Neuronal stem cell (in vitro differentiated cells): ENCODE data around the gene YLPM1.

Source experiments
- DNase-seq: peaks from one replicate; pipeline ENCODE4 v3.0.0-alpha.2; 2013; ENCODE audit warnings: low spot score
- H2AFZ ChIP-seq: one replicate; pipeline ENCODE4 v1.6.1; 2013; ENCODE audit warnings: mild to moderate bottlenecking, low read length, inconsistent platforms
- H2AK5ac ChIP-seq: 2 replicates; pipeline ENCODE4 v1.6.1; 2013; ENCODE audit warnings: low read depth, mild to moderate bottlenecking, inconsistent platforms, low read length, moderate library complexity, mixed read lengths
- H2BK120ac ChIP-seq: 2 replicates; pipeline ENCODE4 v1.6.1; 2013; ENCODE audit warnings: low read depth, mild to moderate bottlenecking, inconsistent platforms, low read length, moderate library complexity, mixed read lengths
- H2BK12ac ChIP-seq: one replicate; pipeline ENCODE4 v1.6.1; 2013; ENCODE audit warnings: low read length, inconsistent platforms
- H2BK15ac ChIP-seq: 2 replicates; pipeline ENCODE4 v1.6.1; 2013; ENCODE audit warnings: mild to moderate bottlenecking, low read length, inconsistent platforms, mixed read lengths
- H2BK5ac ChIP-seq: one replicate; pipeline ENCODE4 v1.6.1; 2013; ENCODE audit warnings: inconsistent platforms, mild to moderate bottlenecking, low read length, moderate library complexity
- H3K14ac ChIP-seq: one replicate; pipeline ENCODE4 v1.6.1; 2013; ENCODE audit warnings: low read length, inconsistent platforms
- H3K18ac ChIP-seq: 2 replicates; pipeline ENCODE4 v1.6.1; 2013; ENCODE audit warnings: low read length, inconsistent platforms
- H3K23ac ChIP-seq: 2 replicates; pipeline ENCODE4 v1.6.1; 2013; ENCODE audit warnings: low read depth, mild to moderate bottlenecking, mixed read lengths, low read length, inconsistent platforms; ENCODE audit not compliant: poor library complexity
- H3K27ac ChIP-seq: replicated peaks from 3 replicates; pipeline ENCODE4 v1.5.1; 2013; ENCODE audit warnings: low read length, inconsistent platforms
- H3K27me3 ChIP-seq, 3 experiments: 2 replicates each; pipeline ENCODE4 v1.6.1; 2013; ENCODE audit warnings: low read length in 3 of 3, mild to moderate bottlenecking in 2 of 3, inconsistent platforms in 1 of 3, low read depth in 1 of 3, mixed read lengths in 1 of 3, moderate library complexity in 1 of 3; ENCODE audit not compliant: control insufficient read depth in 3 of 3, insufficient read depth in 3 of 3
- H3K36me3 ChIP-seq, 2 donors: replicated peaks in 1 of 2; 2 replicates each; pipeline ENCODE4 v1.6.1; 2013; ENCODE audit warnings: low read length in 2 of 2; ENCODE audit not compliant: control insufficient read depth in 2 of 2, insufficient read depth in 2 of 2
- H3K4ac ChIP-seq: 2 replicates; pipeline ENCODE4 v1.6.1; 2013; ENCODE audit warnings: inconsistent platforms, mild to moderate bottlenecking, low read length, moderate library complexity
- H3K4me1 ChIP-seq, 2 donors: 1 replicate in 1 of 2; 2 replicates in 1 of 2; pipeline ENCODE4 v1.6.1; 2013; ENCODE audit warnings: low read length in 2 of 2, low read depth in 1 of 2; ENCODE audit not compliant: control insufficient read depth in 2 of 2, insufficient read depth in 1 of 2
- H3K4me2 ChIP-seq: one replicate; pipeline ENCODE4 v1.6.1; 2013; ENCODE audit warnings: mild to moderate bottlenecking, low read length, inconsistent platforms; ENCODE audit not compliant: insufficient read depth, poor library complexity, severe bottlenecking
- H3K4me3 ChIP-seq, 2 donors: 2 replicates each; pipeline ENCODE4 v1.5.1; 2013; ENCODE audit warnings: low read length in 2 of 2, mild to moderate bottlenecking in 2 of 2, inconsistent platforms in 1 of 2, moderate library complexity in 1 of 2
- H3K79me1 ChIP-seq: one replicate; pipeline ENCODE4 v1.6.1; 2013; ENCODE audit warnings: low read depth, mild to moderate bottlenecking, inconsistent platforms, low read length, moderate library complexity
- H3K9ac ChIP-seq: one replicate; pipeline ENCODE4 v1.6.1; 2013; ENCODE audit warnings: mild to moderate bottlenecking, low read depth, low read length, inconsistent platforms; ENCODE audit not compliant: poor library complexity
- H3K9me3 ChIP-seq, 2 donors: replicated peaks in 1 of 2; 2 replicates each; pipeline versions ENCODE3 to v1.6.1; 2013; ENCODE audit warnings: low read length in 2 of 2, mild to moderate bottlenecking in 2 of 2, inconsistent platforms in 1 of 2, low read depth in 1 of 2, mixed read lengths in 1 of 2, moderate library complexity in 1 of 2; ENCODE audit not compliant: control insufficient read depth in 2 of 2, insufficient read depth in 1 of 2
- H4K8ac ChIP-seq: one replicate; pipeline ENCODE4 v1.6.1; 2013; ENCODE audit warnings: low read depth, mild to moderate bottlenecking, inconsistent platforms, low read length, moderate library complexity
- H4K91ac ChIP-seq: one replicate; pipeline ENCODE4 v1.6.1; 2013; ENCODE audit warnings: low read length, low read depth, mild to moderate bottlenecking, inconsistent platforms; ENCODE audit not compliant: poor library complexity
- whole genome bisulfite sequencing, 2 donors: extraction: QIAGEN DNeasy Blood & Tissue Kit; methylation state at CpG; one replicate each; pipeline ENCODE4 v1.1.7; 2013; ENCODE audit warnings: missing lambda C conversion rate in 2 of 2, mixed read lengths in 1 of 2; ENCODE audit not compliant: insufficient read length in 2 of 2, insufficient replicate concordance in 1 of 2; ENCODE audit errors: extremely low coverage in 2 of 2; 5-methylcytosine and 5-hydroxymethylcytosine counted together

YLPM1 gene

GRCh38 chr14:74835645-74836250 lies 72.6 kb downstream of the YLPM1 start:
- H3K9ac ChIP-seq, result no peak overlapping the region
- no peak overlapping the region for H4K8ac ChIP-seq
- H3K79me1 ChIP-seq, result no peaks in the 10 kb centered on the region
- no peak overlapping the region for H2AK5ac ChIP-seq
- no peak overlapping the region for H2BK15ac ChIP-seq
- H3K27me3 ChIP-seq, result no peaks in the 10 kb centered on the region
- H3K9me3 ChIP-seq, result no peaks in the 10 kb centered on the region
- H3K4me3 ChIP-seq, result no peak overlapping the region
- H3K4me2 ChIP-seq, result no peak overlapping the region
- H3K27ac ChIP-seq, result no peak overlapping the region
- H3K23ac ChIP-seq, result no peak overlapping the region
- H2BK5ac ChIP-seq, result no peak overlapping the region
- no peak overlapping the region for H3K4ac ChIP-seq
- no peaks in the 10 kb centered on the region for H3K4me1 ChIP-seq
- no peak for DNase-seq
- no peak overlapping the region for H2AFZ ChIP-seq
- no peak overlapping the region for H4K91ac ChIP-seq
- no peak overlapping the region for H2BK12ac ChIP-seq
- no peak overlapping the region for H3K18ac ChIP-seq
- no CpG with 5 or more reads among the region's 7 CpGs for WGBS, 2 donors
- H3K14ac ChIP-seq, result no peak overlapping the region
- no peak overlapping the region for H2BK120ac ChIP-seq
- H3K36me3 ChIP-seq, result peaks cover 4 to 87% of the 10 kb centered on the region in 2 donors

GRCh38 chr14:74836251-74836960 lies 73.3 kb downstream of the YLPM1 start:
- H4K91ac ChIP-seq, result no peak overlapping the region
- H3K27me3 ChIP-seq, result no peaks in the 10 kb centered on the region
- no peaks in the 10 kb centered on the region for H3K9me3 ChIP-seq
- H3K23ac ChIP-seq, result no peak overlapping the region
- H2AFZ ChIP-seq, result no peak overlapping the region
- no peak overlapping the region for H3K18ac ChIP-seq
- DNase-seq, result no peak
- WGBS, 2 donors, result no CpG with 5 or more reads among the region's 1 CpG
- H4K8ac ChIP-seq, result no peak overlapping the region
- no peak overlapping the region for H3K4ac ChIP-seq
- H3K79me1 ChIP-seq, result no peaks in the 10 kb centered on the region
- H3K4me1 ChIP-seq, result no peaks in the 10 kb centered on the region
- H2BK5ac ChIP-seq, result no peak overlapping the region
- H2BK120ac ChIP-seq, result no peak overlapping the region
- H3K36me3 ChIP-seq, result peaks cover 4 to 83% of the 10 kb centered on the region in 2 donors
- H2BK15ac ChIP-seq, result no peak overlapping the region
- no peak overlapping the region for H2BK12ac ChIP-seq
- H3K4me2 ChIP-seq, result no peak overlapping the region
- H3K27ac ChIP-seq, result no peak overlapping the region
- no peak overlapping the region for H3K9ac ChIP-seq
- H3K4me3 ChIP-seq, result no peak overlapping the region
- no peak overlapping the region for H3K14ac ChIP-seq
- no peak overlapping the region for H2AK5ac ChIP-seq

DNA sequence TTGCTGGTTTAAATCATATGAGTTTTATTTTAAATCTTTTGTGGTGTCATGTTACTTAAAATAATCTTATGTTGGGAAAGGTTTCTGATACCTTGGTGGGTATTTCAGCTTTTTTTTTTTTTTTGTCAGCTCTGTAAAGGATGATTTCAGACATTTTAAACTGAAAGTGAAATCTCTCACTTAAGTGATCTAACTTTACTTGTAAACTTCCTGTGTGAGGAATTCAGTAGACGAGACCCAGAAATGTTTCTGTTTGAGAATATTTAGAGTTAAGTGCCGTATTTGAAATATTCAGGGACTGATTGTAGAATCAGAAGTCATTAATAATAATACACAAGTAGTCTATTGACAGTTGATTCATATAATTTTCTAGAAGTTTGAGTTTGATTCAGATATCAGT lies 75.0 kb downstream of the YLPM1 start:
- H3K23ac ChIP-seq, result no peak overlapping the region

GRCh38 chr14:74840603-74841030 lies 77.5 kb downstream of the YLPM1 start:
- Histone ChIP-seq H3K27me3 (no peaks in the 10 kb centered on the region), H3K23ac (no peak overlapping the region), H3K9me3 (no peaks in the 10 kb centered on the region), H2BK12ac (no peak overlapping the region), H3K36me3 (peaks cover 4 to 44% of the 10 kb centered on the region in 2 donors), H2AK5ac (no peak overlapping the region), H2BK120ac (no peak overlapping the region), H3K79me1 (no peaks in the 10 kb centered on the region), H3K4me3 (no peak overlapping the region), H4K91ac (no peak overlapping the region), H2BK5ac (no peak overlapping the region), H2AFZ (no peak overlapping the region), H3K27ac (no peak overlapping the region), H3K14ac (no peak overlapping the region), H3K18ac (no peak overlapping the region), H2BK15ac (no peak overlapping the region), H3K4me2 (no peak overlapping the region), H4K8ac (no peak overlapping the region), H3K9ac (no peak overlapping the region), H3K4ac (no peak overlapping the region), H3K4me1 (peaks cover 0 to 1% of the 10 kb centered on the region in 2 donors)
- DNase-seq, result no peak
- WGBS, 2 donors, result no CpG with 5 or more reads among the region's 5 CpGs

More for the DNA sequence above, 75.0 kb downstream of the YLPM1 start:
- H3K27ac ChIP-seq, result no peak overlapping the region
- no CpG with 5 or more reads among the region's 2 CpGs for WGBS, 2 donors
- no peak overlapping the region for H2AFZ ChIP-seq
- H3K27me3 ChIP-seq, result no peaks in the 10 kb centered on the region
- no peak overlapping the region for H4K91ac ChIP-seq
- no peak overlapping the region for H3K4me2 ChIP-seq
- no peaks in the 10 kb centered on the region for H3K9me3 ChIP-seq
- no peak overlapping the region for H4K8ac ChIP-seq
- no peak for DNase-seq
- H3K4ac ChIP-seq, result no peak overlapping the region
- H3K4me3 ChIP-seq, result no peak overlapping the region
- H3K18ac ChIP-seq, result no peak overlapping the region
- peaks cover 0 to 1% of the 10 kb centered on the region in 2 donors for H3K4me1 ChIP-seq
- H2BK120ac ChIP-seq, result no peak overlapping the region
- no peaks in the 10 kb centered on the region for H3K79me1 ChIP-seq
- H2AK5ac ChIP-seq, result no peak overlapping the region
- no peak overlapping the region for H2BK15ac ChIP-seq
- H3K36me3 ChIP-seq, result peaks cover 4 to 68% of the 10 kb centered on the region in 2 donors
- H3K9ac ChIP-seq, result no peak overlapping the region
- H3K14ac ChIP-seq, result no peak overlapping the region
- no peak overlapping the region for H2BK12ac ChIP-seq
- no peak overlapping the region for H2BK5ac ChIP-seq
